ENCODE data around the gene INCA1.

INCA1 gene

GRCh38 chr17:4948166-4948930, 49.0 kb downstream of the INCA1 start, which contains the start of gene PFN1:
Gene PFN1, minus strand, starts transcription at chr17:4948530. Its CDS starts 136 bp downstream, at chr17:4948394.
- peak; percentile 87 for DNase-seq (ENCODE audit: low read depth)

GRCh38 chr17:4947411-4948165, 49.7 kb downstream of the INCA1 start:
- DNase-seq (ENCODE audit: low read depth) = no peak

- no peak for DNase-seq (ENCODE audit: low read depth)
Observed at GRCh38 chr17:4947010-4947410, 50.3 kb downstream of the INCA1 start.

- no peak for DNase-seq (ENCODE audit: low read depth)
Observed at GRCh38 chr17:4946312-4946976, 50.9 kb downstream of the INCA1 start.

DNA sequence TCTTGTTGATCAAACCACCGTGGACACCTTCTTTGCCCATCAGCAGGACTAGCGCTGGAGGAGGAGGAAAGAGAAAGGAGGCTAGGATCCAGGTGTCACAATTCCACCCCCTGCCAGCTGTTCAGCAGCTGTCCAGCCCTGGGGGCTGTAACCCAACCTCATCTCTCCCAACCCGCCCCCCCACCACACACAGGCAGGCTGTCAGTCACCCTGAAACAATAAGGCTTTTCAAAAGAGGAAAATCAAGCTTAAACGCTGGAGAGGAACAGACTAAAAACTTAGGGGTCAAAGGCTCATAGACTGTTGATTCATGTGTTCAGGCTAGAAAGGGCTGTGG, 51.4 kb downstream of the INCA1 start:
- no peak for DNase-seq (ENCODE audit: low read depth)

DNA sequence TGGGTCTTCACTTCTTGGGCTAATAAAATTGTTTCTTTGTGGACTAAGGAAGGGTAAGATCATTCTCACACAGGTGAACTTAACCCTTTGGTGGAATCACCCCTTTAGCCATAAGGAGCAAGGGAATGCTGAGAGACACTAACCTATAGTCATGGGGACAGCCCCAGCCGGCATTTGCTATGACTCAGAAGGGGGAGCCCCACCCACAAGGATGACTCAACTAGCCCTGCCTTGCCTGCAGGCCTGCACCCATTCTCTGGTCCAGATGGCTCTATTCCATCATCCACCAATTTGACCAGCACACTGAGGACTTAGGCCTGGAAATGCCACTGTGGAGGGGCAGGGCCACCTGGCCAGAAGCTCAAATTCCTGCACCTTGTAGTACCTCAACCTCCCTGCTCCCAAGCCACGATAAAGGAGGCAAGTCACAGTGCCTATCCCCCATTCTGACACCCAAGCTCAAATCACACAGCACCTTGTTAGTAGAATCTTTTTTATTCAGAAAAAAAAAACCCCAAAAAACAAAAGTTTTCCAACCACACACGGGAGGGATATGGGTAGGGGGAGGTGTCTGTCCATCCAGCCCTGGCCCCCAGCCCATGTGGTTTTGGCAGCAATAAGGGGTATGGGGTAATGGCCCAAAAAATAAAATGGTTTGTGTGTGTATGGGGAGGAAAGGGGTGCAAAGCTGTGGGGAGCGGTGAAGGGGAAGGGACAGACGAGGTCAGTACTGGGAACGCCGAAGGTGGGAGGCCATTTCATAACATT, 52.0 kb downstream of the INCA1 start:
- DNase-seq (ENCODE audit: low read depth) = peak; percentile 76

GRCh38 chr17:4944554-4945175, 52.7 kb downstream of the INCA1 start:
- no peak for DNase-seq (ENCODE audit: low read depth)

DNA sequence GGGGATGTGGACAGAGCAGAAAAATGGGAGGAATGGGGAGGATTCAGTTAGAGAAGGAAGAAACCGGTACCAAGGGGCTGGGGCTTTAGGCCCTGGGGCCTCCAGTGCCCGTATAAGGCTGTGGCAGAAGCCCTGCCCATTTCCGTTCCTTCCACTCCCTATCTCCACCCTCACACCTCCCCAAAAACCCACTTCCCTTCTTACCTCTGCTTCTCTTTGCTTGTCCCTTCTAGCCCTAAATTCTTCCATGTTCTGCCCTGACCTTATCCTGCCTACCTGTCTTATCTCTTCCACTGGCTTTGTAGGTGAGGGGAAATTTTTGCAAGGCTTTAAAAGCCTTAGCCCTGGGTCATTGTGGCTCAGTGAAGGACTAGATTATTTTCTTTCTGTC, 53.2 kb downstream of the INCA1 start:
- DNase-seq (ENCODE audit: low read depth) = no peak

GRCh38 chr17:4942760-4943508, 54.4 kb downstream of the INCA1 start:
- no peak for DNase-seq (ENCODE audit: low read depth)

DNA sequence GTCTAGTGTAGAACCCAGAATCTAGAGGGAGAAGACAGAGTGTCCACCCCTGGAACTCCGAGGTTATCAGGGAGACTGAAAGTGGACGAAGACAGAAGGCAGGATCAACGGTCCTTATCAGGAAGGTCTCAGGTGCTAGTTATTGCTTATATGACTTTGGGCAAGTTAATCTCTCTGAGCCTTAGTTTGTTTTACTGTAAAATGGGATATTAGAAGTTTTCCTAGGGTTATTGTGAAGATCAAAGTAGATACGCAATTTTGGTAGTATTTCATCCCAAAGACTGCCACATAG, 56.1 kb downstream of the INCA1 start:
- DNase-seq (ENCODE audit: low read depth) = no peak

DNA sequence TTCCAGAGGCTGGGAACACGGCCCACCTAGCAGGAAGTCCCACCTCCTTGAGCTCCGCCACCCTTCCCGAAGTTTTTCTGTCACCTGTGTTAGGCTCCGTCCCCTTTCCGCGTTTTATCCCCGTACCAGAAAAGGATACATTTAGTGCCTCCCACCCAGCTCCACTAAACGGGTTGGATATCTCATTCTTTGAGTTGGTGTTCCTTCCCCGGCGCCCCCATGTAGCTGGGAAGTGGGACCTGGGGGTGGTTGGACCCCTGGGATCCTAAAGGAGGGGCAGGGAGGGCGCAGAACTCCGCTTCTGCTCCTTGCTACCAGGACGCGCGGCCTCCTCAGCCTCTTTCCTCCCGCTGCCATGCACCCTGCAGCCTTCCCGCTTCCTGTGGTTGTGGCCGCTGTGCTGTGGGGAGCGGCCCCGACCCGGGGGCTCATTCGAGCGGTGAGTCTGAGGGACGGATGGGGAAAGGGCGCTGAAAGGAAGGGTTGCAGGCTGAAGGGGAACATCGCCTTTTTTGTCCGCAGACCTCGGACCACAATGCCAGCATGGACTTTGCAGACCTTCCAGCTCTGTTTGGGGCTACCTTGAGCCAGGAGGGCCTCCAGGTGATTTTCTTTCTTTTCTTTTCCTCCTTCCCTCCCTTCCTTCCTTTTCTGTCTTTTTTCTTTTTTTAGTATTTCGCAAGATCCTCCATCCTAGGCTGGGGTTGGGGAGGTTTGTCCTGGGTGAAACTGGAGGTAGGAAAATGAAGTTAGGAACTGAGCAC, 56.6 kb downstream of the INCA1 start:
- no peak for DNase-seq (ENCODE audit: low read depth)

GRCh38 chr17:4939796-4940554, 57.3 kb downstream of the INCA1 start, which contains the start of the genes RNF167 and SLC25A11:
Gene RNF167, plus strand, starts transcription at chr17:4940268. Its CDS starts 642 bp downstream, at chr17:4940910.
Gene SLC25A11, minus strand, starts transcription at chr17:4940046. Its CDS starts 136 bp downstream, at chr17:4939910.
- DNase-seq (ENCODE audit: low read depth) = peak; percentile 91

GRCh38 chr17:4939546-4939795, 57.9 kb downstream of the INCA1 start:
- DNase-seq (ENCODE audit: low read depth) = no peak

- DNase-seq (ENCODE audit: low read depth) = no peak
Observed at GRCh38 chr17:4938688-4939545, 58.4 kb downstream of the INCA1 start.
